SU-DHL-6 (cell line): ENCODE data around the gene CTRB1.

Experiments used
- H2AFZ ChIP-seq: fragments of 200-600 bp; sonication (generic); 2 replicates; pipeline ENCODE4 v1.6.1; 2014; ENCODE audit warnings: low read depth, mild to moderate bottlenecking, moderate library complexity, mixed read lengths, antibody characterized with exemption, low read length; ENCODE audit not compliant: severe bottlenecking
- H3F3A ChIP-seq: fragments of 200-600 bp; shearing (Covaris generic); 2 replicates; pipeline ENCODE4 v1.6.0; 2016; ENCODE audit warnings: antibody characterized with exemption, mild to moderate bottlenecking; ENCODE audit not compliant: insufficient read depth
- H3K27ac ChIP-seq: fragments of 200-600 bp; sonication (generic); 2 replicates; pipeline ENCODE4 v1.5.1; 2016; ENCODE audit warnings: low read depth, mild to moderate bottlenecking, low read length, moderate library complexity, mixed read lengths
- H3K27me3 ChIP-seq: fragments of 200-600 bp; sonication (generic), shearing (Covaris generic); 2 replicates; pipeline ENCODE4 v1.6.0; 2014; ENCODE audit warnings: mild to moderate bottlenecking, low read length
- H3K36me3 ChIP-seq: fragments of 200-600 bp; sonication (generic); 2 replicates; pipeline ENCODE4 v1.6.1; 2014; ENCODE audit warnings: mild to moderate bottlenecking, low read length, mixed read lengths
- H3K4me2 ChIP-seq: fragments of 300-600, 200-600 bp; shearing (Covaris generic), sonication (generic); 2 replicates; pipeline ENCODE4 v1.6.0; 2014; ENCODE audit warnings: low read length, low read depth, mild to moderate bottlenecking; ENCODE audit not compliant: poor library complexity, severe bottlenecking
- H3K4me3 ChIP-seq: fragments of 200-600 bp; sonication (generic); 2 replicates; pipeline ENCODE4 v1.5.1; 2014; ENCODE audit warnings: antibody characterized with exemption, low read length, mild to moderate bottlenecking, mixed read lengths; ENCODE audit not compliant: insufficient read depth, poor library complexity, severe bottlenecking
- H3K79me2 ChIP-seq: fragments of 200-600 bp; sonication (generic); 2 replicates; pipeline ENCODE4 v1.6.1; 2014; ENCODE audit warnings: mild to moderate bottlenecking, low read length, moderate library complexity; ENCODE audit not compliant: insufficient read depth
- H3K9ac ChIP-seq: fragments of 200-600 bp; sonication (generic); 2 replicates; pipeline ENCODE4 v1.7.0; 2014; ENCODE audit warnings: mild to moderate bottlenecking, low read length
- H3K9me2 ChIP-seq: fragments of 200-600 bp; sonication (generic); replicated peaks from 2 replicates; pipeline ENCODE4 v1.6.1; 2014; ENCODE audit warnings: low read length; ENCODE audit not compliant: insufficient read depth
- H3K9me3 ChIP-seq: fragments of 200-600 bp; sonication (generic); 2 replicates; pipeline ENCODE4 v1.6.1; 2014; ENCODE audit warnings: low read length, mixed read lengths; ENCODE audit not compliant: insufficient read depth
- H4K20me1 ChIP-seq: fragments of 200-600 bp; sonication (generic); 2 replicates; pipeline ENCODE4 v1.6.1; 2014; ENCODE audit warnings: low read depth, mild to moderate bottlenecking, antibody characterized with exemption, low read length, moderate library complexity, mixed read lengths
- CTCF ChIP-seq: fragments of 200-600 bp; sonication (generic); IDR thresholded peaks from one replicate; pipeline ENCODE4 v1.5.1; 2017; ENCODE audit warnings: antibody characterized with exemption, mild to moderate bottlenecking, low read length, moderate library complexity; ENCODE audit not compliant: insufficient read depth, poor library complexity, severe bottlenecking
- EZH2phosphoT487 ChIP-seq: fragments of 200-600 bp; sonication (generic), shearing (Covaris generic); conservative IDR thresholded peaks from 2 replicates; pipeline ENCODE4 v1.6.1; 2018; ENCODE audit warnings: mild to moderate bottlenecking, antibody characterized with exemption, low read length, moderate library complexity, mixed read lengths

CTRB1 gene

DNA sequence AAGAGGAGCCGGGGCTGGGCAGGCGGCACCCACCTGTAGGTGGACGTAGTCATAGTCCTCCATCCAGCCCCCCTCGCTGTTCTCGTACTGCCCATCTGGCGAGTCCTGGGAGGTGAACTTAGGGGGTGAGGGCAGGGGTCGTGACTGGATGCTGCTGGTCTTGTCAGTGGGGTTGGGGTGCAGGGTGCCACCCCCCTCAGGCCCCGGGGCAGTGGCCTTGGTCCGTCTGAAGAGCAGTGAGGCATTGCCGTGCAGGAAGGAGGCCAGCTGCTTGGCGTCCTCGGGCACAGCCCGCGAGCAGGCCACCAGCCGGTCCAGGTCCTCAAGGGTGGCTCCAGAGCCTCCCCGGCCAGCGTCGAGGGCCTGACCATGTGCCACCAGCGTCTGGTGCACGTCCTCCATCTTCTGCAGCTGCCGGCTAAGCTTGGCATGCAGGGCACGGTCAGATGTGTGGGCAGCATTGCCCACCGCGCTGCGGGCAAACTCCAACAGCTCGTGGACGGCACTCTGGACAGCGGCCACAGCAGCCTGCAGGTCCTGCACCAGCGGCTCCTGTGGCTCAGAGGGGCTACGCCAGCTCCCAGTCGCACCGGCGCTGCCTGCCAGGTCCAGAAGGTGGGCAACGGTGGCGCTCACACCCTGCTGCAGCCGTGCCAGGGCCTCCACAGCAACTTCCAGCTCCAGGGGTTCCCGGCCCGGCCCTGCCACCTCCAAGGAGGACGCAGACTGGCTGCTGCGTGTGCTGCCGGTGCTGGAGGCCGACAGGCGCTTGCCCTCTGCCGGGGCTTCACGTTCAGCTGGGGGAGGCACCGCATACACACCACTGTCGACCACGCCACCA, 16.3 kb downstream of the CTRB1 start:
- Histone ChIP-seq H3K79me2 (no peaks in the 10 kb centered on the region), H3F3A (no peaks in the 10 kb centered on the region), H3K27ac (no peak overlapping the region), H2AFZ (no peak overlapping the region), H3K9me3 (no peaks in the 10 kb centered on the region), H3K4me2 (no peak overlapping the region), H3K9me2 (no peaks in the 10 kb centered on the region), H3K9ac (no peak overlapping the region), H3K27me3 (no peaks in the 10 kb centered on the region), H4K20me1 (no peaks in the 10 kb centered on the region), H3K36me3 (no peaks in the 10 kb centered on the region), H3K4me3 (no peak overlapping the region)
- TF ChIP-seq CTCF (no peak), EZH2phosphoT487 (no peak)

- H3K9me2 ChIP-seq: no peaks in the 10 kb centered on the region
- H3K9ac ChIP-seq: no peak overlapping the region
- no peak overlapping the region for H3K27ac ChIP-seq
- H4K20me1 ChIP-seq: no peaks in the 10 kb centered on the region
- H3K4me2 ChIP-seq: no peak overlapping the region
- H3K27me3 ChIP-seq: no peaks in the 10 kb centered on the region
- no peaks in the 10 kb centered on the region for H3K36me3 ChIP-seq
- no peaks in the 10 kb centered on the region for H3K9me3 ChIP-seq
- no peaks in the 10 kb centered on the region for H3K79me2 ChIP-seq
- H3F3A ChIP-seq: no peaks in the 10 kb centered on the region
- H3K4me3 ChIP-seq: no peak overlapping the region
- TF ChIP-seq CTCF (no peak), EZH2phosphoT487 (no peak)
- no peak overlapping the region for H2AFZ ChIP-seq
Measured at GRCh38 chr16:75235721-75236193, 17.0 kb downstream of the CTRB1 start.

GRCh38 chr16:75236232-75236631, 17.4 kb downstream of the CTRB1 start:
- Histone ChIP-seq H3K79me2 (no peaks in the 10 kb centered on the region), H3K36me3 (no peaks in the 10 kb centered on the region), H3K27ac (no peak overlapping the region), H3K9ac (no peak overlapping the region), H3K9me3 (no peaks in the 10 kb centered on the region), H2AFZ (no peak overlapping the region), H4K20me1 (no peaks in the 10 kb centered on the region), H3K27me3 (no peaks in the 10 kb centered on the region), H3F3A (no peaks in the 10 kb centered on the region), H3K4me3 (no peak overlapping the region), H3K9me2 (no peaks in the 10 kb centered on the region), H3K4me2 (no peak overlapping the region)
- TF ChIP-seq EZH2phosphoT487: no peak
- no peak for TF ChIP-seq CTCF
